HG03039 (cell line): ENCODE results near the gene MRPL11.
"Not testable (repeated sequence)": the region's sequence is repeated elsewhere in the genome, so short reads cannot be mapped to it uniquely, and the experiment has no call there.

Source experiments
- ATAC-seq: cut with Tn5 transposase; IDR thresholded peaks from one replicate; pipeline ENCODE4 v1.9.1; 2021; ENCODE audit warnings: mild to moderate bottlenecking, moderate library complexity; ENCODE audit not compliant: unreplicated experiment

The MRPL11 gene

GRCh38 chr11:66432597-66432996, 6.1 kb downstream of the MRPL11 start:
- no peak for ATAC-seq

GRCh38 chr11:66431871-66432329, 6.7 kb downstream of the MRPL11 start:
- not testable (repeated sequence) for ATAC-seq

GRCh38 chr11:66431287-66431686, 7.4 kb downstream of the MRPL11 start:
- not testable (repeated sequence) for ATAC-seq

GRCh38 chr11:66429983-66430602, 8.6 kb downstream of the MRPL11 start:
- no peak for ATAC-seq

- no peak for ATAC-seq
Observed at GRCh38 chr11:66428933-66429332, 9.7 kb downstream of the MRPL11 start.

GRCh38 chr11:66426314-66426713, 12.3 kb downstream of the MRPL11 start:
- no peak for ATAC-seq

- ATAC-seq, result peak; percentile 53
Observed at GRCh38 chr11:66421492-66422205, 17.0 kb downstream of the MRPL11 start.

GRCh38 chr11:66420671-66421476, 17.8 kb downstream of the MRPL11 start, which contains the start of gene NPAS4:
Gene NPAS4, plus strand, starts transcription at chr11:66421035. Its CDS starts 145 bp downstream, at chr11:66421180.
- ATAC-seq, result no peak

- ATAC-seq, result no peak
Observed at GRCh38 chr11:66419825-66420224, 18.8 kb downstream of the MRPL11 start.

- no peak for ATAC-seq
Observed at GRCh38 chr11:66418986-66419308, 19.7 kb downstream of the MRPL11 start.

- ATAC-seq, result no peak
Observed at GRCh38 chr11:66418168-66418985, 20.3 kb downstream of the MRPL11 start.

- no peak for ATAC-seq
Observed at GRCh38 chr11:66417000-66417399, 21.6 kb downstream of the MRPL11 start.

GRCh38 chr11:66415423-66415822, 23.2 kb downstream of the MRPL11 start:
- ATAC-seq, result no peak

GRCh38 chr11:66414120-66414934, 24.3 kb downstream of the MRPL11 start:
- ATAC-seq, result no peak

- ATAC-seq, result no peak
Observed at GRCh38 chr11:66413167-66413566, 25.5 kb downstream of the MRPL11 start.

GRCh38 chr11:66412110-66412509, 26.5 kb downstream of the MRPL11 start:
- no peak for ATAC-seq

- no peak for ATAC-seq
Observed at GRCh38 chr11:66411323-66411722, 27.3 kb downstream of the MRPL11 start.

GRCh38 chr11:66410191-66410590, 28.5 kb downstream of the MRPL11 start:
- no peak for ATAC-seq

- ATAC-seq, result no peak
Observed at GRCh38 chr11:66409226-66409625, 29.4 kb downstream of the MRPL11 start.
